ACC112 (cell line): ENCODE data around the gene CD40.

Source experiments
- H2AFZ ChIP-seq: fragments of 200-600 bp; sonication (generic); one replicate; pipeline ENCODE4 v1.6.0; 2017; ENCODE audit warnings: antibody characterized with exemption, low read length; ENCODE audit not compliant: unreplicated experiment
- H3K27ac ChIP-seq: fragments of 200-600 bp; sonication (generic); 2 replicates; pipeline ENCODE4 v1.5.1; 2014; ENCODE audit warnings: low read depth, mild to moderate bottlenecking, antibody characterized with exemption, low read length, moderate library complexity
- H3K27me3 ChIP-seq: fragments of 200-600 bp; sonication (generic); 2 replicates; pipeline ENCODE4 v1.6.1; 2014; ENCODE audit warnings: mild to moderate bottlenecking, antibody characterized with exemption, low read length, moderate library complexity, mixed read lengths; ENCODE audit not compliant: insufficient read depth
- H3K36me3 ChIP-seq: fragments of 200-600 bp; sonication (generic); 2 replicates; pipeline ENCODE4 v1.6.1; 2016; ENCODE audit warnings: mild to moderate bottlenecking, antibody characterized with exemption, low read length, moderate library complexity, mixed read lengths; ENCODE audit not compliant: insufficient read depth
- H3K4me1 ChIP-seq: fragments of 200-600 bp; sonication (generic); one replicate; pipeline ENCODE4 v1.6.1; 2016; ENCODE audit warnings: low read length, mixed read lengths; ENCODE audit not compliant: insufficient read depth, unreplicated experiment, control insufficient read depth
- H3K4me3 ChIP-seq: fragments of 200-600 bp; sonication (generic); 2 replicates; pipeline ENCODE4 v1.5.1; 2014; ENCODE audit warnings: mild to moderate bottlenecking, low read depth, low read length
- H3K79me2 ChIP-seq: fragments of 200-600 bp; sonication (generic); one replicate; pipeline ENCODE4 v1.6.0; 2016; ENCODE audit warnings: low read length; ENCODE audit not compliant: control insufficient read depth, unreplicated experiment, insufficient read depth

CD40 gene

GRCh38 chr20:46172961-46173536, 54.9 kb downstream of the CD40 start:
- Histone ChIP-seq H3K36me3 (no peaks in the 10 kb centered on the region), H3K27me3 (peaks cover 91% of the 10 kb centered on the region), H2AFZ (no peak overlapping the region), H3K4me3 (no peak overlapping the region), H3K4me1 (no peaks in the 10 kb centered on the region), H3K27ac (no peak overlapping the region), H3K79me2 (no peaks in the 10 kb centered on the region)

GRCh38 chr20:46173652-46174468, 55.7 kb downstream of the CD40 start:
- peaks cover 90% of the 10 kb centered on the region for H3K27me3 ChIP-seq
- H3K27ac ChIP-seq: no peak overlapping the region
- H3K4me1 ChIP-seq: no peaks in the 10 kb centered on the region
- H2AFZ ChIP-seq: no peak overlapping the region
- H3K36me3 ChIP-seq: no peaks in the 10 kb centered on the region
- H3K4me3 ChIP-seq: no peak overlapping the region
- no peaks in the 10 kb centered on the region for H3K79me2 ChIP-seq

- peaks cover 84% of the 10 kb centered on the region for H3K27me3 ChIP-seq
- H3K4me3 ChIP-seq: no peak overlapping the region
- no peak overlapping the region for H3K27ac ChIP-seq
- H3K36me3 ChIP-seq: no peaks in the 10 kb centered on the region
- H3K79me2 ChIP-seq: no peaks in the 10 kb centered on the region
- no peak overlapping the region for H2AFZ ChIP-seq
- no peaks in the 10 kb centered on the region for H3K4me1 ChIP-seq
These were observed 56.5 kb downstream of the CD40 start for GRCh38 chr20:46174469-46175126.

- Histone ChIP-seq H2AFZ (no peak overlapping the region), H3K36me3 (no peaks in the 10 kb centered on the region), H3K27me3 (peaks cover 83% of the 10 kb centered on the region), H3K4me3 (no peak overlapping the region), H3K79me2 (no peaks in the 10 kb centered on the region), H3K27ac (no peak overlapping the region), H3K4me1 (no peaks in the 10 kb centered on the region)
These were observed 57.0 kb downstream of the CD40 start for GRCh38 chr20:46175127-46175494.

- H3K79me2 ChIP-seq: no peaks in the 10 kb centered on the region
- H3K4me1 ChIP-seq: no peaks in the 10 kb centered on the region
- H2AFZ ChIP-seq: no peak overlapping the region
- H3K27me3 ChIP-seq: peaks cover 81% of the 10 kb centered on the region
- H3K27ac ChIP-seq: no peak overlapping the region
- H3K4me3 ChIP-seq: no peak overlapping the region
- no peaks in the 10 kb centered on the region for H3K36me3 ChIP-seq
These were observed 58.7 kb downstream of the CD40 start for GRCh38 chr20:46176739-46177378.

- H3K4me1 ChIP-seq: no peaks in the 10 kb centered on the region
- H3K4me3 ChIP-seq: no peak overlapping the region
- H2AFZ ChIP-seq: no peak overlapping the region
- H3K27me3 ChIP-seq: peaks cover 80% of the 10 kb centered on the region
- H3K36me3 ChIP-seq: no peaks in the 10 kb centered on the region
- no peaks in the 10 kb centered on the region for H3K79me2 ChIP-seq
- no peak overlapping the region for H3K27ac ChIP-seq
These were observed 59.7 kb downstream of the CD40 start for GRCh38 chr20:46177768-46178167.

- no peaks in the 10 kb centered on the region for H3K4me1 ChIP-seq
- no peak overlapping the region for H2AFZ ChIP-seq
- H3K79me2 ChIP-seq: no peaks in the 10 kb centered on the region
- peaks cover 69% of the 10 kb centered on the region for H3K27me3 ChIP-seq
- no peaks in the 10 kb centered on the region for H3K36me3 ChIP-seq
- no peak overlapping the region for H3K27ac ChIP-seq
- no peak overlapping the region for H3K4me3 ChIP-seq
These were observed 60.8 kb downstream of the CD40 start for GRCh38 chr20:46178891-46179290.
